Measurements from ENCODE around the gene FDX2. TPM values are rescaled to one million over a fixed set of nuclear protein-coding genes. Genes with fewer than 3 reads are reported as not detected.

FDX2 gene
- polyA plus RNA-seq, 10 donors = 10.8 to 18.1 (median 14.8) TPM

Other genes with a start within 250 kb of the FDX2 start
- 10 to 100 TPM in 6 of 10 donors, 1 to 10 TPM in 4; 7.8 to 14.2 (median 10.6) TPM for gene SHFL, start 229.7 kb downstream of the FDX2 start, polyA plus RNA-seq (ENCODE audit: insufficient read length in 10 of 10)
- 10 to 100 TPM in 3 of 10 donors, 1 to 10 TPM in 6, under 1 TPM in 1; 0.86 to 17.8 (median 7.6) TPM for gene ANGPTL6, start 213.3 kb downstream of the FDX2 start, polyA plus RNA-seq (ENCODE audit: insufficient read length in 10 of 10)
- gene PPAN, start 209.7 kb downstream of the FDX2 start, polyA plus RNA-seq (ENCODE audit: insufficient read length in 10 of 10) = 10 to 100 TPM; 19.0 to 34.2 (median 25.3) TPM
- 10 to 100 TPM in 2 of 10 donors, 1 to 10 TPM in 8; 7.1 to 10.5 (median 8.6) TPM for gene P2RY11, start 204.3 kb downstream of the FDX2 start, polyA plus RNA-seq (ENCODE audit: insufficient read length in 10 of 10)
- gene EIF3G, start 196.1 kb downstream of the FDX2 start, polyA plus RNA-seq (ENCODE audit: insufficient read length in 10 of 10) = 100 to 1,000 TPM; 195 to 257 (median 239) TPM
- 10 to 100 TPM; 56.0 to 95.6 (median 69.8) TPM for gene DNMT1, start 121.1 kb downstream of the FDX2 start, polyA plus RNA-seq (ENCODE audit: insufficient read length in 10 of 10)
- gene S1PR2, start 84.7 kb downstream of the FDX2 start, polyA plus RNA-seq (ENCODE audit: insufficient read length in 10 of 10) = 10 to 100 TPM in 9 of 10 donors, 1 to 10 TPM in 1; 8.9 to 16.5 (median 13.1) TPM
- gene MRPL4, start 63.8 kb downstream of the FDX2 start, polyA plus RNA-seq (ENCODE audit: insufficient read length in 10 of 10) = 10 to 100 TPM; 21.8 to 39.6 (median 30.0) TPM
- 10 to 100 TPM in 2 of 10 donors, 1 to 10 TPM in 8; 5.9 to 11.8 (median 7.3) TPM for gene ICAM1, start 44.9 kb downstream of the FDX2 start, polyA plus RNA-seq (ENCODE audit: insufficient read length in 10 of 10)
- gene ICAM4, start 29.1 kb downstream of the FDX2 start, polyA plus RNA-seq (ENCODE audit: insufficient read length in 10 of 10) = under 1 TPM; 0.21 to 0.82 (median 0.36) TPM
- under 1 TPM in 9 of 10 donors, not detected in 1; 0.07 to 0.28 (median 0.15) TPM for gene ICAM5, start 26.1 kb downstream of the FDX2 start, polyA plus RNA-seq (ENCODE audit: insufficient read length in 10 of 10)
- gene ZGLP1, start 6.2 kb downstream of the FDX2 start, polyA plus RNA-seq (ENCODE audit: insufficient read length in 10 of 10) = 1 to 10 TPM; 1.7 to 6.1 (median 2.9) TPM
- gene RAVER1, start 17.5 kb upstream of the FDX2 start, polyA plus RNA-seq (ENCODE audit: insufficient read length in 10 of 10) = 10 to 100 TPM in 8 of 10 donors, 1 to 10 TPM in 2; 9.4 to 21.1 (median 15.0) TPM
- gene ICAM3, start 23.6 kb upstream of the FDX2 start, polyA plus RNA-seq (ENCODE audit: insufficient read length in 10 of 10) = 10 to 100 TPM in 1 of 10 donors, 1 to 10 TPM in 9; 4.5 to 15.8 (median 6.0) TPM
- gene TYK2, start 64.6 kb upstream of the FDX2 start, polyA plus RNA-seq (ENCODE audit: insufficient read length in 10 of 10) = 10 to 100 TPM; 49.2 to 99.2 (median 62.8) TPM
- 100 to 1,000 TPM; 104 to 142 (median 124) TPM for gene CDC37, start 87.5 kb upstream of the FDX2 start, polyA plus RNA-seq (ENCODE audit: insufficient read length in 10 of 10)
- 1 to 10 TPM; 2.9 to 4.8 (median 3.9) TPM for gene PDE4A, start 104.5 kb upstream of the FDX2 start, polyA plus RNA-seq (ENCODE audit: insufficient read length in 10 of 10)
- 10 to 100 TPM; 57.9 to 73.5 (median 65.2) TPM for gene KEAP1, start 187.3 kb upstream of the FDX2 start, polyA plus RNA-seq (ENCODE audit: insufficient read length in 10 of 10)
- gene S1PR5, start 201.4 kb upstream of the FDX2 start, polyA plus RNA-seq (ENCODE audit: insufficient read length in 10 of 10) = 1 to 10 TPM in 9 of 10 donors, under 1 TPM in 1; 0.95 to 2.9 (median 1.2) TPM
- 10 to 100 TPM; 15.1 to 25.3 (median 20.6) TPM for gene ATG4D, start 227.9 kb upstream of the FDX2 start, polyA plus RNA-seq (ENCODE audit: insufficient read length in 10 of 10)
- 10 to 100 TPM; 15.6 to 27.9 (median 22.0) TPM for gene KRI1, start 250.0 kb upstream of the FDX2 start, polyA plus RNA-seq (ENCODE audit: insufficient read length in 10 of 10)

Data from muscle of back (tissue), 10 donors.